Measurements from ENCODE around the gene ETNPPL. TPM values are rescaled to one million over a fixed set of nuclear protein-coding genes. Genes with fewer than 3 reads are reported as not detected.

ETNPPL gene
- total RNA-seq: not detected in 2 replicates

DNA sequence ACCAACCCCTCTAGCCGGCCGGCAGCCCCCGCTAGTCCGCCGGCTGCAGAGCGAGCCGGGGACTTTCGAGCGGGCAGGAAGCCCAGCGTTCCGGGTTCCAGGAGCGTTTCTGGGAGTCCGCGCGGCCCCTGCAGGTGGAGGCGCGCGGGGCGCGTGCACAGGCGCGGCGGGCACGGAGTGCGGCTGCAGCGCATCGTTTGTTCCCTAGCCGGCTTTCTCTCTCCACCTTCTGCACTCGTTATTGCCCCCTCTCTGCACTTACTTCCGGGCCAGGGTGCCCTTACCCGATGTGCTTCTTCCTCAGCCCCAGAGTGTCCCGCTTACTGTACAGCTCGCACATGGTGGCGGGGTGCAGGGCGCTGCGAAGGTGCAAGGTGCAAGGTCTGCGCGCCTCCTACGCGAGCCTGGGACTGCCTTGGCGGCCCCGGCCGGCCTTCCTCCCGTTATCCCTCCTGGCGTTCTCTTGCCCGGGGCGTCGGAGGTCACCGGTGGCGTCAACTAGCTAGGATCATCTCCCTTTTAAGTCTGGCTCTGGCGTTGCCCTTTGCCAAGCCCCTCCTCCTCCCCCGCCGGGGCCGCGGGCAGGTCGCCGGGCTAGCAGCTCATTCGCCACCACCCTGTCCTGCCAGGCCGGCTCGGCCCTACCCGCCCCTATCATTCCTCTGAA is at the start of gene ETNPPL:
TSS of gene ETNPPL (minus strand) at position 495 of the 667 bp plus-strand sequence. CDS start at position 340, 155 bp downstream.

Other genes with a start within 250 kb of the ETNPPL start
- 1,147 and 1,366 TPM in 2 replicates for gene RPL34, start 142.5 kb downstream of the ETNPPL start, total RNA-seq
- 178 and 186 TPM in 2 replicates for gene OSTC, start 112.5 kb downstream of the ETNPPL start, total RNA-seq